ENCODE measurements around the gene BBS9.

The BBS9 gene

DNA sequence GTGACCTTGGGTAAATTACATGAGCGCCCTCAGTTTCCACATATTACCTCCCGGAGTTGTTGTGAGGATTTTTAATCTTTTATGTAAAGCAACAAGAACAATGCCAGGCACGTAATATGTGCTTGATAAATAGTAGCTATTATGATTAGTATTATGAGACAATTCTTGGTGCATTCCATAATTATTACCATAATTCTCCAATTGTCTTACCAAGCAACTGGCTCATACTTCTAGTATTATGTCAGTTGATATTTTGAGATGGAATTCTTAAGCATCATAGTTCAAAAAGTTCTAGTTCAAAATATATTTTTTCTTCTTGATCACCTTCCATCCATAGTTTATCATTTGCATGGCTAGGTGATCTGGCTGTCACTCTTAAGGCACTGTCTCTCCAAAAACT lies 259.0 kb downstream of the BBS9 start:
- DNase-seq, result no peak

DNA sequence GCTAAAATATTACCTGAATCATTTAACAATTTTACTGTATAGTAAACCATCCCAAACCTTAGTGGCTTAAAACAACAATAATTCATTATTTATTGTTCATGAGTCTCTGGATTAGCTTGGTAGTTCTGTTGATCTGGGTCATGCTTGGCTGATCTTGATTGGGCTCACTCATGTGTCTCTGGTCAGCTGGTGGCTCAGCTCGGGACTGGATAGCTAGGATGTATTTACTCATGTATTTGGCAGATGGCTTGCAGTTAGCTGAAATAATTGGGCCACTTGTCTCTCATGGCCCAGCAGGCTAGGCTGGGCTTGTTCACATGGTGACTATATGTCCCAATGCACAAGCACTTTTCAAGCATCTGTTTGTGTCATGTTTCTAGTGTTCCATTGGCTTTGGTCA lies 262.8 kb downstream of the BBS9 start:
- DNase-seq, result peak; percentile 98

DNA sequence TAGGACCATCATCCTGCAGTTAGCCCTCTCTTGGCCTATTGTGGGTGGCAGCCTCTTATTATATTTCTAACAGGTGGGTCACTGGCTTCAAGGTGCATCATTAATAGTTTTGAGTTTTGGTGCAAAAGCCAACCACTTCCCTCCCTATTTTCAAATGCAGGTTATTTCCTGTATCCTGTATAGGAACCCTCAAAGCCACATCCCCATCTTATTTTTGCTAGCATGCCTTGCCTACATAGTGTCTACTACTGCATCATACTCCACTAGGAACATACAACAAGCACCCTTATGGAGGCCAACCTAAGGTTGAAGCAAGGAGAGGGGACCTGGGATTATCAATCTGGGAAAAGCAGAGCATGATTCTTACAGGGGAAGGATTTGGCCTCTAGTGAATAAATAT lies 264.4 kb downstream of the BBS9 start:
- no peak for DNase-seq

DNA sequence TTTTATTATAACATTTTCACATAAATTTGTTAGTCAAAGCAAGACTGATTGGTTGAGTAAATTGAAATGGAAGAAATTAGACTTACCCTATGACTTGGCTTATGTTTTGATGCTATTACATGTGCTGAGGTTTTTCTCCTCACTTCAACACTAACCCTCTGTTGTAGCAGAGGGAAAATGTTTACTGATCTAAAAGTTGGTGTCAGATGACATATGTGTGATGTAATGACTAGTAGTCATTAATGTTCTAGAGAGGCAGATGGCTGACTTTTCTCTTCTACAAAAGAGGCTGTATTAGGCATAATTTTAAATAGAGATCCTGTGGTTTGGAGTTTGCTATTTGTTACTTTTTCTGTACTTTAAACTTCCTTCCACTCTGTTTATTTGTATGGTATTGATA lies 266.0 kb downstream of the BBS9 start:
- peak; percentile 50 for DNase-seq

DNA sequence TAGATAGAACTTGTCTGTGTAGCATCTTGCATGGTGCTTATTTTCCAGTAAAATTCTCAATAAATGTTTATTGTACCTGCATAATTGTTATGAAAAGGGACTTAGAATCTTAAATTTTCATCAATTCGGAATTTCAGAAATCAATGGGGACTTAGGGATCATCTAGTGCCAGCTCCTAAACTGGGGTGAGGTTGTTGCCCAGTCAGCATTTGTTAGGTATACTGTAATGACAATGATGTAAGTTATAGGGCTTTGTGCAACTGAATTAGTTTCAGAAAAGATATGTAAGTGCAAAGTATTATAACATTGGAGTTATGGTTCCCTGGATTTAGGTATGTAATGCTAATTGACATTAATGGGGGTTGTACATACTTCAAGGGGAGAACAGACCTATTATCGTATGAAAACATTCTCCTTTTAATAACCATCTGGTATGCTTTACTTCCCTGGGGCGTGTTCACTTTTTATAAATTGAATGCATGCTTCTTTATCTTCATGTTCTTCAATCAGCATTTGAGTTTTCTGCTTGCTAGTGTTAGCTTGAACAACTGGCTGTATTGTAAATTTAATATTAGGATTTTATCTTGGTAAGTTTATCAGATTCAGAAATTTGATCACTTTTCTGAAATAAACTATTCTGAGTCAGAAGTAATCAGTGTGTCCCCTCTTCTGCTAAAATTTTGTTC lies 270.3 kb downstream of the BBS9 start:
- DNase-seq, result no peak

DNA sequence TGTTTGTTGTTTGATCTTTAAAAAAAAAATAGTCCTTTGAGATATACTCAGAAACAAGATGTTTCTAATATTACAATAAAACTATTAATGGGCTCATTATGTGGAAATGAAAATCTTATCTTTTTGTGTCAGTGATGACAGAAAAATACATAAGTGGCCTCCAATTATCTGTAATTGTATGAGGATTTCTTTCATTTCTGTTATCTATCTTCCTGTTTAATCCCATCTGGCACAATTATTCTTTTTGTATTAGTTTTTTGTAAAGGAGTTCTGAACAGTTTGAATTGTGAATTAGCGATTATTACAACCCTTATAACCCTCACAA lies 270.8 kb downstream of the BBS9 start:
- DNase-seq, result no peak

DNA sequence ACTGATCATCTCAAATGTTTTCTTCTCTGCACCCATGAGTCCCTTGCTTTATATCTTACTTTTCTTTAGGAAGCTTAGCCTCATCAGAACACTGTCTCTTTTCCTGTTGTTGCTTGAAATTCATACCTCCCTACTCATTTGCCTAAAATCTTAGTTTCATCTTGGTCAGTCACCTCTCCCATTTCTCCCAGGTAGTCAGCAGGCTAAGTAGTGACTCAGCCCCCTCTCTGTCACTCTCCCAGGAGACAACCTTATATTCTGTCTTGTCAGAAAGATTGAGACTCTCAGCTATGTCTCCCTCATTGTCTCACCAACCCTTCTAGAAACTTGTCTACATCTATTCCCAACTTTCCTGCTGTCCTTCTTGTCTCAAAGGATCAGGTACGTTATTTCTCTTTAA lies 280.9 kb downstream of the BBS9 start:
- no peak for DNase-seq

DNA sequence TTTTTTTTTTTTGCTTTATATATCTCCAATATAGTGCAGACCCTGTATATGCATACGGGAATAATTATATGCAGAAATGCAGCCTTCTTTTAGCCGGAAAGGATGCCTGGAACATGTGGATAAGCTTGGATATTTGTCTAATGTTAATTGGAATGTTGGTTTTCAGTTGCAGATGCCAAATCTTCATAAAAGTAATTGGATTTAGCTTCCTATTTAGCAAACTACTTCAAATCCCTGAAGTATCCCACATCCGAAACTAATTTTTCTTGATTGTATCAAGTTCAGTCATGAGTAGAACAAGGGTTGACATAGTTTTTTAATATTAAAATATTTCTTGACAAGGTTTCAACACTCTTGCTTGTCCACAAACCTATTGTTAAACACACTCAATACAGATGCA lies 281.7 kb downstream of the BBS9 start:
- DNase-seq, result no peak

DNA sequence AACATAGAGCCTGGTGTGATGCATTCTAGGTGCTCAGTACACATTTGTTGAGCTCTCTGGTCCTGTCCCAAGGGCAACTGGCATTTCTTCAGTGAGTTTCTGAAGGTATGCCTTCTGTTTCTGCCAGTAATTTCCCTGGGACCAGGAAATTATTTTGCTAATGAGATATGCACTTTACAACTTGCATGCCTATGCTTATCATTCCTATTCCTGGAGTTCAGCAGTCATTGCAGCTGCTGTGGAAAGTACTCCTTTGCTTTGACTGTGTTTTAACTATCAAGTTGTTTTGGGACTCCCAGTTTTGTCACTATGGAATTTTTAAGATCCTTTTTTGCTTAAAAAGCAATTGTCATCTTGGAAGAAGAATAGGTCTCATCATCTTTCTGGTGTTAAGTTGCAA lies 283.0 kb downstream of the BBS9 start:
- DNase-seq, result no peak

DNA sequence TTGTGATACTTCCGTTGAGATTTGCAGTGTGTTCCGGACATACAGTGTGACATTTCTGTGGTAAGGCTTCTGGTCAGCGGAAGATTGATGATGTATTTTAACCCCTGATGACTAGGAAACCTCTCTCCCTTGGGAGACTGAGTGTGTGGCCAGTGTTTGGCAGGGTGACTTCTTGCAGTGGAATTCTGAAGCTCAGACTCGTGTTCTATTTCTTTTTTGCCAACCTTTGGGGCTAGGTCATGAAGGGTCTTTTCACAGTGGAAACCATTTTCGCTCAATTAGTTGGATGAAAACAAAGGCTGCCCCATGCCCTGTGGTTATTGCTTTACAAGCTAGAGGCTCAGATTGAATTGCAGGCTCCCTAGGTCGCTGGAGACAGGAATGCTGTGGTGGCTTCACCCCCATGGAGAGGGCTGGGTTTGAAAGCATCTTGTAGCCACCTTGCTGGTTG lies 288.9 kb downstream of the BBS9 start:
- no peak for DNase-seq

DNA sequence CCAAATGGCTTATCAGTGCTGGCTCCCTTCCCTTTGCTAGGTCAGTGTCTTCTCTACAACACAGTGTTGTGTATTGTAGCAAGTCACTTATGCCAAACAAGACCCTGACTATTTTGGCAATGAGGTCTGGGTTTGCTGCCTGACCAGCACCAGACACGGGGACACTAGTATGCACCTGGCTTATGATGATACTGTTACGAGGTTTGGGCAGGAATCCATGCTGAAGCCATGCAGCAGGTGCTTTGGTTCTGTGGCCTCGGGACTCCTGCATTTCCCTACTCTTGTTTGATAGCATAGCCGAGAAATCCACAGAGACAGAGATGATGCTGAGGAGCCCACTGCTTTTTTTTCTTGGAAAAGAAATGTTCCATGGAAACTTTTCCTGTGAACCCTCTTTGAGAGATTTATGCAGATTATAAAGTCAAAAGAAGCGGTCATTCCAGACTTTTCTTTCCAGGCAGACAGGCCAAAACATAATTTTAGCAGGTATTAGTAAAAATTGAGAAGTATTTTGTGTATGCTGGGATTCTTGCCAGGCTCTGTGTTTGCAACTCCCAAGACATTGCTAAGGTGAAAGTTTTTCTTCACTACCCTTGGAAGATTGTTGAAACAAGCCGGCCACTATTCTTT lies 291.1 kb downstream of the BBS9 start:
- no peak for DNase-seq

DNA sequence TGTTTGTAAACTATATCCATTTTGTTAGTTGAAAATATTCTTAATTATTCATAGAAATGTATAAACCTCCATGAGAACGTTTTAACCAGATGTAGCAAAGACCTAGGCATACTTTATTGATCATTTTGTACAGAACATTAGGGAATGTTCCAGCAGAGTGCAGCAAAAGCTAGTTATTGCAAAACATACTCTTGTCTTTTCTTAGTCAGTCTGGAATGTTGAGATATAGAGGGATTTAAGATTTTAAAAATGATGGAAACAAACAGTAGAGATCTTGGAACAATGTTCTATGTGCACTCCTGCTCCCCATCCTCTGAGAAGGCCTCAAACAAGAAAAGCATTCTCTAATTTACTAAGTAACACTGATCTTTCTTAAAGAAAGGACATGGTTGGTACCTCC lies 292.1 kb downstream of the BBS9 start:
- DNase-seq, result no peak

DNA sequence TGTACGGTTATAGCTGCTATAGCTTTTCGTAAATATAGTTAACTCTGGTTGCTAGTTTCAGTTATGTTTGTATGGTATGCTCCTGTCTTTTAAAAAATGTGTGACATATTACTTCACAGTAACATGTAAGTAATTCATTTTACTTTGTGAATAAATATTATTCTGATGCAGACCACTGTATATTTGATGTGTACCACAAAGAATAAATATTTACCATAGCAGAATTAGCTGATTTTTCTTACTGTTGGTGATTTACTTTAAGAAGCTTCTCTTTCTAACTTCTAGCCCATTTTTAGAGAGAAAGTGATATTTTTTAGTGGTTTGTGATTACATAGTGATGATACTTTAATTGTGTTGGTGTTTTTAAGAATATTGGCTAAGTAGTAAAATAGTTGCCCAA lies 292.8 kb downstream of the BBS9 start:
- no peak for DNase-seq

DNA sequence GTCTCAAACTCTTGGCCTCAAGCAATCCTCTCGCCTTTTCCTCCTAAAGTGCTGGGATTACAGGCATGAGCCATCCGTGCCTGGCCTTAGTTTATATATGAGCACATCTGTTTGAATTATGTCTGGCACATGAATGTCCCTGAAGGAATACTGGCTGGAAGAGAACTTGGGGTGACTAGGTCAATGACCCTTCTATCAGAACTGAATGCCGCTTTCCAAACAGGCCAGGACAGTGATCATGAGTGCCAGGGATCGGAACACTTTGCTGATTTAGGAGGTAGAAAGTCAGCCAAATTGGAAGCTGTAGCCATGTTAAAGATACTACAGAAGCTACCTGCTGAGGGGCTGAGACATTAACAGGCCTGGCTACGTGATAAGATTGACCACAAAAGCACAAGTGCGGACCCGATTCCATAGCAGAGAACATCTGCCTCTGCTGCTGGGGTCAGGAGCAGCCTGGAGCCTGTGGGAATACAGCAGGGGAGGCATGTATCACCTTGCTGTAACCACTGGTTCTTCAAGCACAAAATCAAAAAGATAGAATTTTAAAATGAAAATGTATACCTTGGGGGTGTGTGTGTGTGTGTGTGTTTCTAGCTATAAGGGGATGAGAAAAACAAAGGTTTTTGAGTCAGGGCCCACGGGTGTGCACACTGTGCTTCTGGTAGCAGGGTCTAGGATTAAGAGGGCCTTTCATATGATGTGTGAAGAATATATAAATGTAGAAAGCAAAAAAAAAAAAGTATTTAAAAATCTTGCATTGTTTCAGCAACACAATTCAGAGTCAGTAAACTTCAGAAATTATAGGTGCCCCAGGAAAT lies 293.7 kb downstream of the BBS9 start:
- DNase-seq, result no peak

DNA sequence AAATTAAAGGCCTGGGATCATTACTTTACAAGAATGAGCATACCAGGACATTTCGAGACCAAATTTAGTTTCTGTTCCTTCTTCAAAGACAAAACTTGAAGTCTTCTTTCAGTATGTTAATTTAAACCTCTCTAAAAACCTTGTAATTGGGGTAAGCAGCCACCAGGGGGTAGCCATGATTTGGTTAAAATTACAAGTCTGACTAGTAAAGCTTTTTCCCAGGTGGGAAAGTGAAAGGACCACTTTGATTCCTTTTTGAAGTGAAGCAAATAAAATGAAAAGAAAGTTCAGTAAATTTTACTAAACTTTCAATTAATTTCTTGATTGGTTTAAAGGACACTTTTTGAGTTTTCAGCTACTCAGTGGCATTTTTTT lies 294.3 kb downstream of the BBS9 start:
- peak; percentile 24 for DNase-seq

DNA sequence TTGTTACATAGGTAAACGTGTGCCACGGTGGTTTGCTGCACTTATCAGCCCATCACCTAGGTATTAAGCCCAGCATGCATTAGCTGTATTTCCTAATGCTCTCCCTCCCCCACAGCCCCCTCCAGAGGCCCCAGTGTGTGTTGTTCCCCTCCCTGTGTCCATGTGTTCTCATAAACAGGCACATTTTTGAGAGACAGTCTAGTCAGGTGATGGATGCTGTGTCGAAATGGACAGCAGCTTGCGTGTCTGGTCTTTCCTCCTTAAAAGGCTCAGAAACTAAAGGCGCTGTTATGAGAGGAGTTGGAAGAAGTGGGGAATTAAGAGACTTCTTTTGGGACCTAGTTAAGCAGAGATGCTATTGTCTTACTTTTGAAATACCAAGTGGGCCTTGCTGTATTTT lies 296.0 kb downstream of the BBS9 start:
- DNase-seq, result no peak

DNA sequence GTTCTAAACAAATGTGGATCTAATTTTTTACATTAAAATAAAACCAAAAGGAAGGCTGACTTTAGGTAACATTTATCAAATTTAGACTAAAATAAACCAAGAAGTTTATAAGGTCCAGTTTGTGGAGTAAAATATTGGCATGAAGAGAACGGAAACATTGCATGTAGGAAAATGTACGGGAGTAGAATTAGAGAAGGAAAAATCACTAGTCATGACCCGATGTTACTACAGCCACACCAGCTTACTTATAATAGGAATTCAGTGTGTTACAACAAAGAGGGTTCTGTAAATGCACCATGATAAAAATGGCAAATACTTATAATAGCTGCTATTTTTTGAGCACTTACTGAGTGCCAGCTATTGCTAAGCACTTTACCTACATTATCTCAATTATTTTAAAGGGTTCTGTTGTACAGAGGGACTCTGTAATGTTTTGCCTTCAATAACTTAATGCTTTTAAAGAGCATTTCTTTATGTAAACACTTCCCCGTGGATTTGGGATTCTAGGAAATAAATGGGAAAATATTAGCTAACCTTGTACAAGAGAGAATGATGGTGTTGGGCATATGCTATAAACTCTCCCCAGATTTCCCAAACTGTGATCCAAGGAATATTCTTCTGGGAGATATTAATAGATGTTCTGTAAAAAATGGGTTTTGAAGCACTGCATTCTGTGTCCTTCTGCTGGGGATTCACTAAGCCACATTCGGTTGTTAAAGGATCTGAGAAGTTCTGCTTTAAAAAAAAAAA lies 296.7 kb downstream of the BBS9 start:
- DNase-seq, result no peak

DNA sequence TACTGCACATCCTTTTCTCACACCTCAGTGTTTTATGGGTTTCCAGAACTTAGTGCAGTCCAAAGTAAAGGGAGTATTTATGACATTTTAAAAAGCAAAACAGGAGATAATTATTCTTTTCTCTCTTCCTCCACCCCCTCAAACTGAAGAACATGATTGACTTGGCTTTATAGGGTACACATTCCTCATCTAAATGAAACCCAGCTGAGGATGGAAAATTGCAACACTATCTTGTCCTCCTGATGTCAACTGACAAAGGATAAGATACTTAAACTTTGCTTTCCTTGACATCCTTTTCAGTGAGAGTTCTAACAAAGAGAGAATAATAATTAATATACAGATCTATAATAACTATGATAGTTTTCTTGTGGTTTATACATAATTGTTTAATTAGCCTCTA lies 299.1 kb downstream of the BBS9 start:
- DNase-seq, result no peak

DNA sequence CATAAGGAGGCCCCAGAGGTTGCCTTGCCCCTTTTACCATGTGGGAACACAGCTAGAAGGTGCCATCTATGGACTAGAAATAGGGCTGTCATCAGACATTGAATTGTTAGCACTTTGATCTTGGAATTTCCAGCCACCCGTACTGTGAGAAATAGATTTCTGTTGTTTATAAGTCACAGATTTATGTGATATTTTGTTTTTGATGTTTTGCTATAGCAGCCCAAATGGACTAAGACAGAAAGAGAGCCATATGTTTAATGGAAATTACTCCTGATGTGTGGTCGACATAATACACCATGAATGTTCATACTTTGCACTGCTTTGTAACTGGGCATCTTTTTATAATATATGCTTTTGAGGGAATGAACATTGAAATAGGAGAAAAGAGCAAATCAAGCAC lies 302.2 kb downstream of the BBS9 start:
- DNase-seq, result no peak

DNA sequence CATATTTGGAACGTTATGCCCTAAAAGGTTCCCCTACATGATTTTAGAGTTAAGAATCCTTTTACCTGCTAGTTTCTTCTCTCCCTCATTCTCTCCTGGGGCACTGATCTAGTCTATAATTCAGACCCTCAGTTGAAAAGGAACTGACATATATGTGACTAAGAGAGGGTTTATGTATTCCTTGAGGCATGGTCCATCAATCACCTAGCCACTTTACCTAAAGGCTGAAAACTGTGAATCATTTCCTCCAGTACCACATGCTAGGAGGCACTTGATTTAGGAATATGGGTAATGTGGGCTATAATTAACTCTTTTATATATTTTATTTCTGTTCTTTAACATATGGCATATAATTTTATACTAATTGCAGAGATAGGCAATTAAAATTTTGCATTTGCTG lies 303.5 kb downstream of the BBS9 start:
- DNase-seq, result no peak

DNA sequence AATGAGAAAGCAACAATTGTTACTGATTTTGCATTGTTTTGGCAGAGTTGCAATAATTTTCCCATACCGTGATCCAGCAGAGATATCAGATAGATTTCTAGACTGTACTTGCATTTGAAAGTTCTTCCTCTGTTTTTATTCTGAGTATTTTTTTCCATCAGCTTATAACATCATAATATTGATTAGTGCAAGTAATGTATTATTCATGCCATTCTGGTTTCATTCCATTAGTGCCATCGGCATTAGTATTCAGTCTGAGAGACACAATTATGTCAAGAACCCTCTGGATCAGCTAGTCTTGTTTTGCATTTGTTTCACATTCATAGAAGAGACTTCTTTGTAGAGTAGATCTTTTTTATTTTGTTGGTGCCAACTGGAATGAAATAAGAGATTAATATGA lies 304.0 kb downstream of the BBS9 start:
- DNase-seq, result no peak

DNA sequence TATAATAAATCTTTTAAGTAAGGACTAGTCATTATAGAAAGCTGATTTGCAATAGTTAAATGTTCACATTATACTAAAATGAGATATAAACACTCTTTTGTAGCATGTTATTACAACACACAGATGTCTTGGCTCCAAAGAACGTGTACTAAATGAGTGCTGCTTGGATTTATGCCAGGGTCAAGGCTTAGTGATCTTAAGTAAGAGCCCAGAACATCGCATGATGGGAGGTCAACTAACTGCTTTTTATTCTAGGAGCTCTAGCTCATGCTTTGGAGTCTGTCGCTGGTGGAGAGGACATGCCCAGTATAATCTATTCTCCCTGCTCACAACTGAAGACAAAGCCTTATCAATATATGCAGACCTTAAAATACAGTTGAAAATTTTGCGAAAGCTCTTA lies 315.1 kb downstream of the BBS9 start:
- no peak for DNase-seq

DNA sequence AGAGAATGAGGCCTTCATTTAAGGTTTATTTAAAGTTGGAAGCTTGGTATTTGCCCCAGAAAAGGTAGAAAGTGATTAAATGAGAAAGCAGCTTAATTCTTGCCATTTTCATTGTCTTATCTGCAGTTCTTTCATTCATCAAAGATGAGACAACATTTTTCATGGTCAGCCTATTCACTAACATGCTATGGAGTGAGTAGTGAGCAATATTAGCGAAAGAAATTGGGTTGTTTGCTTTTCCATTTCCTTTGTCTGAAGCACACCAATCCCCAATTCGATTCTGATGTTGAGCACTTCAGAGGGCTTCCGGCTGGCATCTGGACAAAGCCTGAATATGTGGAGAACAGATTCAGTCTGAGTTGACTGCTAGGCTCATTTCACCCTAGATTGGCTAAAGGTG lies 317.2 kb downstream of the BBS9 start:
- peak; percentile 71 for DNase-seq

DNA sequence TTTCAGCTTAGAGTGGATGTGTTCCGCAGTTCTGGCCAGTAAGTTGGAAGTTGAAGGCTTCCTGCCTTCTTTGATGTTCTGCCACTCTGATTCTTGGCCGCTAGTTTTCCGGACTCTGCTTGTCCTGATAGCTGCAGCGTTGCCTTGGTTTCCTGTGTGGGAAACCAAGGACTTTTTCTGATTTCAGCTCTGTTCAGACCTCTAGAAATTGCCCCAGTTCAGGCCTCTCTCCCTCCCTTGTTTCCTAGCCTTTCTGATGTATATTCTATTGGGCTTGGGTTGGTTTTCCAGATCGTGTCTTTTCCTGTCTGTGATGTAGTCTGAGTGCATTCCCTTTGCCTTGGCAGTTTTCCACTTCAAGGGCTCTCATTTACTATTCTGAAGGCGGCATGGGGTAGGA lies 318.7 kb downstream of the BBS9 start:
- no peak for DNase-seq
